Measurements from ENCODE around the gene PASK. TPM values are rescaled to one million over a fixed set of nuclear protein-coding genes. Genes with fewer than 3 reads are reported as not detected.
A peak's percentile ranks its signal among the peaks of the same experiment; 100 is the strongest.
"Not testable (repeated sequence)": the region's sequence is repeated elsewhere in the genome, so short reads cannot be mapped to it uniquely, and the experiment has no call there.

Gene PASK
- polyA plus RNA-seq, 5 donors: 18.3 to 25.0 (median 21.2) TPM

GRCh38 chr2:241107031-241107783 is 42.1 kb downstream of the PASK start:
- DNase-seq: no peak

DNA sequence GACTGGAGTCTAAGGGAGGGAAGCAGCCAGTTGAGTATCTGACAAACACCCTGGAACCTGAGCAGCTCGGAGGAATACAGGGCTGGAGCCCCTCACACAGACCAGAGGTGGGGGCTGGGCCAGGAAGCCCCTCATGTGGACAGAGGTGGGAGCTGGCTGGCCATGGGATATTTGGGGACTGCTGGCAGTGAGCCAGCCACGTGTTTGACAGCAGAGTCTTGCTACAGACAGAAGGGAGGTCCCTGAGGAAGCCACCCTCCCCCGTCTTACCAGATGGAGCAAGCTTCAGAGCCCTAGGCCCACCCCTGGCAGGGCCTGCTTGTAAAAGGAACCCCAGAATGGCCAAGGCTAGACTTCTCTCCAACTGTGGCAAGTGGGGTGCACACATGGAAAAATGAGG is 43.6 kb downstream of the PASK start:
- DNase-seq: no peak

- not testable (repeated sequence) for DNase-seq
These were observed 44.7 kb downstream of the PASK start for GRCh38 chr2:241104611-241105010.

DNA sequence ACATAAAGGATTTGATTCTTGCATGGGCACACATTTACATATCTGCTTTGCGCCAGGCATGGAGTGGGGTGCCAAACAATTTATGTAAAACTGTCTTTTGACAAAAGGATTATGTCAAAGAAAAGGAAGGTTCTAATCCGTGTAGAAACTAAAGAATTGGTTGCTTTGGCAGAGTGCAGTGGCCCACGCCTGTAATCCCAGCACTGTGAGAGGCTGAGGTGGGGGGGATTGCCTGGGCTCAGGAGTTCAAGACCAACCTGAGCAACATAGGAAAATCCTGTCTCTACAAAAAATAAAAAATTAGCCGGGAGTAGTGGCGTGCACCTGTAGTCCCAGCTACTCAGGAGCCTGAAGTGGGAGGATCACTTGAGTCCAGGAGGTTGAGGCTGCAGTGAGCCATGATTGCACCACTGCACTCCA is 46.1 kb downstream of the PASK start:
- DNase-seq: no peak

DNA sequence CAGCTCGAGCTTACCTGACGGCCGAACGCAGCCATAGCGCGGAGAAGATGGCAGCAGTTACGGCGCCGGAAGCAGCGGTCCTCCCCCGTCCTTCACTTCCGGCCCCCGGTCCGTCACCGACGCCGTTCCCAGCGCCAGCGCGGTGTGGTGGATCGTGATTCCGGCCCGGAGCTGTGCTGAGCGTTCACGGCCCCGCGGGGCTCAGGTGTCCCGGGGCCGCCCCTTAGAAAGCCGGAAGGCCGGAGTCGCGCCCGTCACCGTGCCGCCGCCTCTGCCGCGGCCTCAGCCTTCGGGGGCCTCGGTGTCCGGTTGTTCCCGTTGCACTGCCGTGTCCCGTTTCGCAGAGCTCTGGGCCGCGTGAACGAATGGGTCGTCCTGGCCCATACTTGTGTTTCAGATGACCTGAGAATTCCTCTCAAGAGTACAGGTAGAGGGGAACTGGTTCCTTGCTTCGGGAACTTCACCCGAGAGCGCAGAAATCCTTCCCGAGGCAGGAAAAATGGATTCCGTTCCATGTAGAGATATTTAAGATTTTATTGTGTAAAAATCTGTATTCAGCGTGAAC is 47.0 kb downstream of the PASK start, which contains the start of gene MTERF4:
TSS of gene MTERF4 (minus strand) at position 49 of the 565 bp plus-strand sequence. CDS start at position 35, 14 bp downstream.
- peak; percentile 84 to 86 for DNase-seq

- DNase-seq: no peak
These were observed 50.0 kb downstream of the PASK start for GRCh38 chr2:241099246-241099645.

DNA sequence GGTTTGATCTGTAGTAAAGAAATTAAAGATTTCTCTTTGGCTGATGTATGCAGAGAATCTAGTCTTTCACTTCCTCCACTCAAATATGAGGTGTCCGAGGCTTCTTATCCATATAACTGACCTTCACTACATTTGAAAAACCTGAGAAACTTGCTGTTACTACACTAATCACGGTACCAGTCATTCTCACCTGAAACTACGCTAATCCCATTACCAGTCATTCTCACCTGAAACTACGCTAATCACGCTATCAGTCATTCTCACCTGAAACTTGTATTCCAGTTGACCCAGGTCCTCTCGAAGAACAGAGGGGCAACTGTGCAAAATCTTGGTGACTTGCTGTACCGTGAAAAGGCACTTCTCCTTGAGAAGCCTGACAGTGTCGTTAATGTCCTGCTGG is 52.3 kb downstream of the PASK start:
- DNase-seq: no peak

- DNase-seq: no peak
These were observed 53.5 kb downstream of the PASK start for GRCh38 chr2:241095594-241096290.

DNA sequence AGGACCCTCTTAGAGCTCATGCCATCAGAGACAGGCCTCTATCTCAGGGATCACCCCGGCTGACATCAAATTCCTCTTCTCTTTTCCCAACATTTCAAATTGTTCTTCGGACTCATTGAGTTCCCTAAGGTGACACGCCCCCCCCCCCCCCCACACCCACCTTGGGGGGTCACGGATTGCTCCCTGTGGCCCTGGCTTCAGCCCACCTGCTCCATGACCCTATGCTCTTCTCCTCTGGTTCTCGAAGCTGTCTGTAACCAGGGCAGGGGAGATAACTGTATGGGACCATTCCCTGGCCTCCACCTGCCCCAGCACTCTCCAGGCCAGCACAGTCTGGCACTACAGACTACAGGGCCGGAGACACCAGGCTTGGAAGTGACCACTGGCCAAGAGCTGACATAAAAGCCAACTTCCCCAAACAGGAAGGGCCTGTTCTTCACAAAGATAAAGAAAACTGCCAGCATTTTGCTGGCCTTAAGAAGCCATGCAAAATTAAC is 54.3 kb downstream of the PASK start:
- no peak for DNase-seq

DNA sequence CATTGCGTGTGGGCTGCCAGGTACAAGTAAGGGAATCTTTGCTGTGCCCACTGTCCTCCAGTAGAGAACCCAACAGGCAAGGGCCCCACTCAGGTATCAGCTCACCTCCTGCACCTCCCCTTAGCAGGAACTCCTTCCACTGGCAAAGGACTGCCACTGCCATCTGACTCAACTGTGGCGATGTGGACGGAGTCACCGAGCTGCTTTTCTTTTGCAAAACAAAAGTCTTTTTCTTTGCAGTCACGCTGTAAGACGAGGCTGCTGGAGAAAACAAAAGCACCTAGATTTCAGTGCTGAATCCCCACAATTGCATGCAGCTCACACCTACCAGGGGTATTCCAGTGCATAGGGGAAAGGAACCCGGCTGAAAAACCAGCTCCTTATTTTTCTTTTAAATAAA is 55.1 kb downstream of the PASK start:
- DNase-seq: no peak

DNA sequence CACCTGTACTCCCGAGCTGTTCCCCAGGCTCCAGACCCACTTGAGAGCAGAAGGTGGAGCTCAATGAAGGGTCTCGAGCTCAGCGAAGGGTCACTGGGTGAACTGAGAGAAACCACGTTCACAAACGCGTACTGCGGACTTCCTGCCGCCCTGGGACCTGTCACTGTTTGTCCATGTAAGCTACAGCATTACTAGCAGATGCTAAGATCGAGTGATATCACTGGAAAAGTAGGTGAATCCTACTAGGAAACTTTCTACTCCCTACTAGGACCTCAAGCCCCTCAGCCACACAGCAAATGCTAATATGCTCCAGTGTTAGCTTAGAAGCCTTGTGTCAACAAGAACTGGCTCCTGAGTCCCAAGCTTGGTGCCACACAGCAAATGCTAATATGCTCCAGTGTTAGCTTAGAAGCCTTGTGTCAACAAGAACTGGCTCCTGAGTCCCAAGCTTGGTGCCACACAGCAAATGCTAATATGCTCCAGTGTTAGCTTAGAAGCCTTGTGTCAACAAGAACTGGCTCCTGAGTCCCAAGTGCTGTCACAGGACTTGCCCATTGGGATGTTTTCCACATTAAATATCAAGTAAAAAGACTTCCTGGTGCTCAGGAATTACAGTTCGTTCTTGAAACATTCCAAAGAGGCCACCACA is 56.0 kb downstream of the PASK start:
- not testable (repeated sequence) for DNase-seq

GRCh38 chr2:241092677-241093076 is 56.6 kb downstream of the PASK start:
- no peak for DNase-seq

DNA sequence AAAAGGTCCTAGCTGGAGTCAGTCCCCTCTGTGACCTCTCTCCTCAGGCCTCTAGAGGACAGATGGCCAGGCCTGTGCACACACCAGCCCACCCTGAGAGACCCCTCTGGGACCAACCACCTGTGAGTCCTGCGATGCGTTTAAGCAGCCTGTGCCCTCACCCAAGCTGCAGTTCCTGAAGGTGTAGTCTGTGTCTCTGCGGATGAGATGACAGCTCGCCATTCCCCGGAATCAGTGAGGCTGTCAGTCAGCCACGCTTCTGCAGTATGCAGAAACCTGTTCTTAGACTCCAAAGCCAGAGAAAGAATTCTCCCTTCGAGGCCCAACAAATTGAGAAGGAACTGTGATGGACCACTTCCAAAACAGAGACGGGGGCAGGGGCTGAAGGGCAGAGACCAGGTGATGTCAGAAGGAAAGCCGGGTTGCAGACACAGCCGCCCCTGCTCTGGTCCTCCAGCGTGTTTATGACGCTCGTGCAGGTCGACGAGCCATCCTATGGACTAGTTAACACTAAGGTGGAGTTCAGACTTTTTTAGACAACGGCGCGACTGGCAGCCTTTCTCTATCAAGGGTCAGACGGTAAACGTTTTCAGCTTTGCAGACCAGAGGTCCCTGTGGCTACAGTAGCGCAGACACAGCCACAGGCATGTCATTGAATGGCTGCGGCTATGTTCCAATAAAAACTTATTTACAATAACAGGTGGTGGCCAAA is 57.4 kb downstream of the PASK start:
- DNase-seq: no peak

GRCh38 chr2:241091201-241091600 is 58.1 kb downstream of the PASK start:
- no peak for DNase-seq

- no peak for DNase-seq
These were observed 60.2 kb downstream of the PASK start for GRCh38 chr2:241088791-241089732.

GRCh38 chr2:241088376-241088775 is 60.9 kb downstream of the PASK start:
- DNase-seq: no peak

DNA sequence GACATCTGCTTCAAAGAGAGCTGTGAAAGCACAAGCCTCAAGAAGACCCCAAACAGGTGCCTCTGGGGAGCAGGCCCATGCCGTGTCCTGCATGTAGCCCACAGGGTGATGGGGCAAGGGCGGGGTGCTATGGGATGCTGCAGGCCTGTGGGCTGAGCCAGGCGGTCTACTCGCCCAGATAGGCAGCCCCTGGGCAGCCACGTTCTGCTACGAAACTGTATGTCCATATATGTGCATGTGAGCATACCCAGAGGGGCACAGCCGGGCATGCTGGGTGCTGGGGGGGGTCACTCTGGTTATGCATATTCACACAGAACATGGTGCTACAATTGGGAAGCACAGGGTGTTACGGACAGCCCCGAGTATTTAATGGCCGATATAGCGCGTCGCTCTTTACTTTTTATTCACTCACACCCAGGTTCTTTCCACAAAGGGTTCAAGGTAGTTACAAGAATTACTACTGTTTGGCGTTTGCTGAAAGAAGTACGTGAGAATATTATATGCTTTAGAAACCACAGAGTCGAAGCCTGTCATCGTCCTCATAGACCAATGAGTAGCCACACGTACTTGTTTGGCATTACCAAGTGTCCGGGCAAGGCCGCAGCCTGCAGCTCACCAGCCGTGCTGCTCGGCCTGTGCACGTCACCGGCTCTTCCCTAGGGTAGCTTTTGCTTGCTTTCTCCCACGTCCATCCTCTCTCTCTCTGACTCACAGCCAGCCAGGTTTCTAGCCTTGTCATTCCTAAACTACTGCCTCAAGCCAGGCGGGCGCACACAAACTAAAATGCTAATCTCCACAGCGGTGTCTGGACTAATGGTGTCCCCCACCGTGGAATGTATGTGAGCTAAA is 61.6 kb downstream of the PASK start:
- no peak for DNase-seq

DNA sequence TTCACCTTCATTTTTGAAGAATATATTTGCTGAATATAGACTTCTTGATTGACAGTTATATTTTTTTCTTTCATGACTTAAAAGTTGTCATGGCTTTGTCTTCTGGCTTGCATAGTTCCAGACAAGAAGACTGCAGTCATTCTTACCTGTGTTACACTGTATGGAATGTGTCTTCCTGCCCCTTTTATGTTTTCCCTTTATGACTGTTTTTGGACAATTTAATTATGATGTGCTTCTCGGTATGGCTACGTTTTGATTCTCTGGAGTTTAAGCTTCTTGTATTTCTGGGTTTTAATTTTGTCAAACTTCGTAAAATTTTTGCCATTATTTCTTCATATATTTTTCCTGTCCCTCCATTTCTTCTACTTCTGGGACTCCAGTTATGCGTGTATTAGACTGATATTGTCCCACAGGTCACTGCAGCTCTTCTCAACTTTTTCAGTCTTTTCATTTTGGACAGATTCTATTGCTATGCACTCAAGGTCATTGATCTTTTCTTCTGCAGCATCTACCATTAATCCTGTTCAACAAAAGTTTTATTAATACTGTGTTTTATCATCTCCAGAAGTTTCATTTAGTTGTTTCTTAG is 64.3 kb downstream of the PASK start:
- no peak for DNase-seq

DNA sequence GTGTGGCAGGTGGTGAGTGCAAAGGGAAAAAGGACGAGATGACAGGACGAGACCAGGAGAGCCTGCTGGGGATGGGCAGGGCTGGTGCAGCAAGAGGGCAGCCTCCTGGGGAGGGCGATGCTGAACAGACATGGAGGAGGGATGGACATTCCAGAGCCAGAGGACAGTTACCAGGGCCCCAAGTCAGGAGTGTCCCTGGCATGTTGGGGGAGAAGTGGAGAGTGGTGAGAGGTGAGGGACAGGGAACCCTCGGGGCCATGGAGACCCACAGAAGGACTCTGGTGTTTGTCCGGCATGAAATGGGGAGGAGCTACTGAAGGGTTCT is 66.2 kb downstream of the PASK start:
- no peak for DNase-seq

Measured in right lung (tissue), 5 donors.